ENCODE results near the gene HLA-DQA1.
"Not testable (repeated sequence)": the region's sequence is repeated elsewhere in the genome, so short reads cannot be mapped to it uniquely, and the experiment has no call there.

Gene HLA-DQA1

GRCh38 chr6:32658268-32658897 lies 21.2 kb downstream of the HLA-DQA1 start:
- DNase-seq (ENCODE audit: low read depth in 2 of 2) = no peak

- DNase-seq (ENCODE audit: low read depth in 2 of 2) = no peak
Observed at GRCh38 chr6:32659856-32660595, 22.8 kb downstream of the HLA-DQA1 start.

- DNase-seq (ENCODE audit: low read depth in 2 of 2) = no peak
Observed at GRCh38 chr6:32662099-32662498, 24.9 kb downstream of the HLA-DQA1 start.

- no peak for DNase-seq (ENCODE audit: low read depth in 2 of 2)
Observed at GRCh38 chr6:32662836-32663235, 25.6 kb downstream of the HLA-DQA1 start.

- DNase-seq (ENCODE audit: low read depth in 2 of 2) = no peak
Observed at GRCh38 chr6:32664354-32664753, 27.1 kb downstream of the HLA-DQA1 start.

- no peak for DNase-seq (ENCODE audit: low read depth in 2 of 2)
Observed at GRCh38 chr6:32664827-32665362, 27.7 kb downstream of the HLA-DQA1 start.

DNA sequence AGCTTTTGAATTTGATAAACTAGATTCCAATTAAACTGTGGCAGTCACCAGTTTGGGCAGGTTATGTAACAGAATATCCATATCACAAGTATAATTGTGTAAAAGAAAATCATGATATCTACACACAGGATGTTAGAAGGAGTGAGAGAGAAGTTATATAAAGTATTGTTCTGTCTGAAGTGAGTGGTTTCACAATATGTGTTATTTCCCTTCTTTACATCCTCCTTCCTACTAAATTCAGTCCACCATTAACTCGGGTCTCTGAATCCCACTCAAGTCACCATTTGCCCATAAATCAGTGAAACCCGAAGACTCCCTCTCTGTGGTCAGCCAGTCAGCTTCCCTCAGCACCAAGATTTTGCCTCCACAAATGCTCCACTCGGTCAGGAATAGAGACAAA lies 28.5 kb downstream of the HLA-DQA1 start:
- no peak for DNase-seq (ENCODE audit: low read depth in 2 of 2)

GRCh38 chr6:32666420-32667300 lies 29.5 kb downstream of the HLA-DQA1 start, which contains the start of gene HLA-DQB1:
HLA-DQB1 (minus strand) TSS chr6:32666657; CDS start chr6:32666607, 50 bp downstream.
- peak in 1 of 2 donors; percentile 13 for DNase-seq (ENCODE audit: low read depth in 2 of 2)

GRCh38 chr6:32668226-32668747 lies 31.1 kb downstream of the HLA-DQA1 start:
- peak; percentile 7 to 21 for DNase-seq (ENCODE audit: low read depth in 2 of 2)

DNA sequence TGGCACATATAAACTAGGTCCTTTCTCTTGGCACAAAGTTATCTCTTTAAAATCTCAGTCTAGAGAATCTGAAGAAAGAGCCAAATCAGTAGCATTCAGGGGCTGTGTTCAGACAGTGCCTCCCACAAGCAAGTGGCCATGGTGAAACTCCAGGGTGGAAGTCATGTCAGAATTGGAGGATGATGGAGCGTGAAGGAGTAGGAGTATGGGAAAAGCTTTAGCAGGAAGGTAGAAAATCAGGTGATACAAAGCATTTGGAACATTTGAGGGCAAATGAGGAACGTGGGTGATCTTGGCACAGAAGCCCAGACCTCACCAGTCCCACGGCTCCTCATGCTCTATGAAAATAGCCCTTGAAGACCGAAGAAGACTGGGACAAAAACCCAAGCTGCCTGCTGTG lies 32.0 kb downstream of the HLA-DQA1 start:
- DNase-seq (ENCODE audit: low read depth in 2 of 2) = no peak

- no peak for DNase-seq (ENCODE audit: low read depth in 2 of 2)
Observed at GRCh38 chr6:32669893-32670292, 32.7 kb downstream of the HLA-DQA1 start.

GRCh38 chr6:32671908-32672307 lies 34.7 kb downstream of the HLA-DQA1 start:
- not testable (repeated sequence) for DNase-seq (ENCODE audit: low read depth in 2 of 2)

DNA sequence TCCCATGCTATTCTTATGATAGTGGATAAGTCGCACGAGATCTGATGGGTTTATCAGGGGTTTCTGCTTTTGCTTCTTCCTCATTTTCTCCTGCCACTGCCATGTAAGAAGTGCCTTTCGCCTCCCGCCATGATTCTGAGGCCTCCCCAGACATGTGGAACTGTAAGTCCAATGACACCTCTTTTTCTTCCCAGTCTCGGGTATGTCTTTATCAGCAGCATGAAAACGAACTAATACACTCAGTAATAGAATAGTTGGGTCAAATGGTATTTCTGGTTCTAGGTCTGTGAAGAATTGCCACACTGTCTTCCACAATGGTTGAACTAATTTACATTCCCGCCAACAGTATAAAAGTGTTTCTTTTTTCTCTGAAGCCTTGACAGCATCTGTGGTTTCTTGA lies 36.9 kb downstream of the HLA-DQA1 start:
- DNase-seq (ENCODE audit: low read depth in 2 of 2) = not testable (repeated sequence)

GRCh38 chr6:32679492-32679891 lies 42.3 kb downstream of the HLA-DQA1 start:
- DNase-seq (ENCODE audit: low read depth in 2 of 2) = no peak

GRCh38 chr6:32680055-32680454 lies 42.8 kb downstream of the HLA-DQA1 start:
- no peak for DNase-seq (ENCODE audit: low read depth in 2 of 2)

- no peak for DNase-seq (ENCODE audit: low read depth in 2 of 2)
Observed at GRCh38 chr6:32684246-32684645, 47.0 kb downstream of the HLA-DQA1 start.

- DNase-seq (ENCODE audit: low read depth in 2 of 2) = no peak
Observed at GRCh38 chr6:32685603-32686002, 48.4 kb downstream of the HLA-DQA1 start.

- no peak for DNase-seq (ENCODE audit: low read depth in 2 of 2)
Observed at GRCh38 chr6:32689531-32690501, 52.6 kb downstream of the HLA-DQA1 start.

DNA sequence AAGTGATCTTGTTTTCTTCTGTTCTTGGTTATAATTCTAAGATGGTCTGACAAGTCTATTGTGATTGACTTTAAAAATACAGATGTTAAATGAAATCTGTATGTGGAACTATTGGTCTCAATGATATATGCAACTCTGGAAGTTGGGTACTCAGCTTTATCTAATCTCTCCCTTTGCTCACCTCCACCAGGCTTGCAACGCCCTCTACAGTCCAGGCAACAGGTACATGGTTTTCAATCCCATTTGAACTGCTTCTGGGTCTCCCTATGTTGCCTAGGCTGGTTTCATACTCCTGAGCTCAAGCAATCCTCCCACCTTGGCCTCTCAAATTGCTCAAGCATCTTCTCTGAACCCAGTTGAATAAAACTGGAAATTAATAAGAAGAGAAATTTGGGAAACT lies 54.8 kb downstream of the HLA-DQA1 start:
- DNase-seq (ENCODE audit: low read depth in 2 of 2) = peak in 1 of 2 donors; percentile 16

All from stimulated activated CD8-positive, alpha-beta memory T cell treated with anti-CD3 and anti-CD28 coated beads, Interleukin-7, amount 100 ng/mL, for 1 hour (primary cell).